HL-60/S4 treated with phorbol 12-myristate 13-acetate at 8.2 ng/mL for 4 days and 3 days (cell line): Measurements from ENCODE around the gene TWSG1.
"Not testable (repeated sequence)": the region's sequence is repeated elsewhere in the genome, so short reads cannot be mapped to it uniquely, and the experiment has no call there.

Experiments
- in situ Hi-C: fragments of 300-500 bp; cut with MboI; formaldehyde crosslinking; loops from 2 replicates; pipeline ENCODE4 v1.15.0; 2022; ENCODE audit warnings: low sequenced_read_pairs

TWSG1 gene

DNA sequence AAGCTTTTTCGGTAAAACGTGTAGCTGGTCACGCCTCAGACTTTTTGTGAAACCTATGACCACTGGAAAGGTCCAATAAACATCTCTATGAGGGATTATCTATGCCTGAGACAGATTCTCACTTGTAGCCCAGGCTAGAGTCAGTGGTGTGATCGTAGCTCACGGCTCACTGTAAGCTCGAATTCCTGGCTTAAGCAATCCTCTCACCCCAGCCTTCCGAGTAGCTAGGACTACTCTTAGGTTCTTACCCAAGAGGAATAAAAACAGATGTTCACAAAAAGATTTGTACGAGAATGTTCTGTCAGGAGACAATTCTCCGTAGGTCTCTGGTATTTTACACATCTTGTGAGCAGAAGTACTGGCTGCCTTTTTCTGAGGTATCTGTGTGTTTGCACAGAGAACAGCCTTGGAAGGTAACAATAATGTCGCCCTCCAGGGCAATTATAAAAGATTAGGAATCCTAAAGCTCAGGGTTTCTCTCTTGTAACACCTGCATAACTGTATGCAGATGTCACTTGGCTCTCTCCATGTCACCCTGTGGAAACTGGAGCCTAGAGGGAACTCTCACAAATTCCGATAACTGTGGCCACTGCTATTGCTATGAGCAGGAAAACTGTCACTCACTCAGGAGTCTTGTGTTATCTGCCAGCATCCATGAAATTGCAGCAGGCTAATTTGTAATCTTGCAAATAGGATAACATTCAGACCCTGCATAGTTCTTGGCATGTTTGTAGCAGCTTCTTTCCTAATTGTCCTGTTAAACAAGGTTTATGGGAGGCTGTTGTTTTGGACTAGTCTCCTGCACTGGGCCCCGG lies 115.2 kb downstream of the TWSG1 start:
- in situ Hi-C loops, result no loop called here

DNA sequence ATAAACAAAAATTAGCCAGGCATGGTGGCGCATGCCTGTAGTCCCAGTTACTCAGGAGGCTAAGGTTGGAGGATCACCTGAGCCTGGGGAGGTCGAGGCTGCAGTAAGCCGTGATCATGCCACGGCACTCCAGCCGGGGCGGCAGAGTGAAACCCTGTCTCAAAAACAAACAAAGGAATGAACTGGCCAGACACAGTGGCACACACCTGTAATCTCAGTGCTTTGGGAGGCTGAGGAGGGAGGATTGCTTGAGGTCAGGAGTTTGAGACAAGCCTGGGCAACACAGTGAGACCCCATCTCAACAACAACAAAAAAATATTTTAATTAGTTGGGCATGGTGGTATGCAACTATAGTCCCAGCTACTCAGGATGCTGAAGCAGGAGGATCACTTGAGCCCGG lies 116.3 kb downstream of the TWSG1 start:
- in situ Hi-C loops, result not testable (repeated sequence)
